H4 (cell line): ENCODE data around the gene ATAD3A. TPM values are rescaled to one million over a fixed set of nuclear protein-coding genes. Genes with fewer than 3 reads are reported as not detected.
"Not testable (repeated sequence)": the region's sequence is repeated elsewhere in the genome, so short reads cannot be mapped to it uniquely, and the experiment has no call there.

ENCODE experiments used
- DNase-seq: peaks from one replicate; pipeline ENCODE4 v3.0.0-alpha.2; 2015; ENCODE audit warnings: low spot score
- total RNA-seq: library from RNA; depleted of rRNA; stranded (reverse); fragments of >200 nt; shearing (Covaris generic); gene quantifications from 2 replicates; pipeline ENCODE4 v1.2.3, GENCODE V29; 2014

ATAD3A gene
- total RNA-seq, 1 experiment from 2014 or later: 20.9 TPM

- peak; percentile 62 for DNase-seq
Observed at GRCh38 chr1:1554926-1555915, 43.3 kb downstream of the ATAD3A start.

DNA sequence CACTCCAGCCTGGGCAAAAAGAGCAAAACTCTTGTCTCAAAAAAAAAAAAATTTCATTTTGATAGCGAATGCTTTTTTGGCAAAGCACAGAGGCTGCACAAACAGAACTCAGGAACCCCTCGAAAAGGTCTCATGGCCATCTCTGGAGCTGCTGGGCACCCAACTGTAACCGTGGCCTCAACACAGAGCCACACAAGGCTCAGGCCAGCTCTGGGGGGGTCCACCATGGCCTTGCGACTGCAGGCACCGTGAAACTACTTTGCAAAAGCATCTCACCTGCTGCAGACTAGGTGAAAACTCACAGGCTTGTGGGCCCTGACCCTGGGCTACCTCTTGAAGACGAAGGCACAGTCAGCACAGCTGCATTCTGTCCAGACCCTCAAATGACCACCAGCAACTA lies 44.5 kb downstream of the ATAD3A start:
- no peak for DNase-seq

- not testable (repeated sequence) for DNase-seq
Observed at GRCh38 chr1:1556961-1557360, 45.0 kb downstream of the ATAD3A start.

GRCh38 chr1:1557688-1558087 lies 45.7 kb downstream of the ATAD3A start:
- DNase-seq: not testable (repeated sequence)

DNA sequence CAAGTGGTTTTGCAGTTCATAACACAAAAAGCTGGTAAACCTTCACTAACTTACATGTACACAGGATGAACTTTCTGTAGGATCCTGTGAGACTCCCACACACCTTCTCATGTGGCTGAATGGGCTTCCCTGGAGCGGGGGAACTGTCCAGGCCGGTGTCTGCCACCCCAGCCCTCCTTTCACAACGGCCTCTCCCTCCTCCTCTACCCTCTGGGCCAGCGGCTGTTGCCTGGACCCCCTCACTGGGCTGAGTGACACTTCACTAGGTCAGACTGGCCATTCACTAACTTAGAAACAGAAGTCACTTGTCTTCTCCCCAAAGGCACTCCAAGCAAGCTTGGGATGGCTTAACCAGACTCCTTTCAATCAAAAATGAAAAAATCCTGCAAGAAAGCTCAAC lies 46.6 kb downstream of the ATAD3A start:
- DNase-seq: no peak

- no peak for DNase-seq
Observed at GRCh38 chr1:1559066-1559465, 47.1 kb downstream of the ATAD3A start.

DNA sequence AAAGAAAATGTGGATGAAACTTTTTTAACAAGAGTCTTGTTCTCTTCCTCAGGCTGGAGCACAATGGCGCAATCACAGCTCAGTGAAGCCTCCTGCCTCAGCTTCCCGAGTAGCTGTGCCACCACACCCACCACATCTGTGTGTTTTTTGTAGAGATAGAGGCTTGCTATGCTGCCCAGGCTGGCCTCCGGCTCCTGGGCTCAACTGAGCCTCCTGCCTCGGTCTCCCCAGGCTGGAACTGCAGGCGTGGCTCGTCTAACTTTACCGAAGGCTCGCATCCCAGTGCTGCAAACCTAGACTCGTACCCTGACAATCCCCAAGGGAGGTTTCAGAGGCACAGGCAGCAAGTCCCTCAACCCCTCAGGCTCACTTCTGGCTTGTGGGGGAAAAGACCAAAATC lies 48.2 kb downstream of the ATAD3A start:
- DNase-seq: no peak

DNA sequence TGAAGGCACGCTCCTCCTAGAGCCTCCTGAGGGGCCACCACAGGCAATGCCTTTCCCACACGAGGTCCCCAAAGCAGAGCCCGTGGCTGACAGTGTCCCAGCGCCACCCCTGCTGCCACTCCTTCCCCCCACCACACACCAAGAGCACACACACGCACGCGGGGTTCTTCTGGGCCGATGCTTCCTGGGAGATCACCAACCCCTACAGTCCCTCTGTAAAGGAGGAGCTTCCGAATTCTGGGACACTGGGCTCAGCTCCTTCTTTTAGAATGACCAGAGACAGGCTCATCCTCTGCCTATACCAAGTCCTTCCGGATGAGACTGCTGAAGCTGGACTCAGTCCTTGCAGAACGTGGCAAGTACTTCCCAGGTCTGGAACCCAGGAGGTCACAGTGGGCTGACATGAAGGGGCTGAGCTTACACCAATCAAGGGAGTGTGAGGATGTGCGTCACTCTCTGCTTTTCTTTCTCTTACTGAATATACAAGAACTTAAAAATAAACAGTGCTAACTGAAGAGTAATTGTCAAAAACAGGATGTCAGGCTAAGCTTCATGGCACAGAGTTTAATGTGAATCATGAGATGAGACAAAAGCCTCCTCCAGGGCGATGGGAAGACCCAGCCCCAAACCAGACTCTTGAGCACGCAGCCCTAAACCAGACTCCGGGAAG lies 50.0 kb downstream of the ATAD3A start:
- DNase-seq: no peak

DNA sequence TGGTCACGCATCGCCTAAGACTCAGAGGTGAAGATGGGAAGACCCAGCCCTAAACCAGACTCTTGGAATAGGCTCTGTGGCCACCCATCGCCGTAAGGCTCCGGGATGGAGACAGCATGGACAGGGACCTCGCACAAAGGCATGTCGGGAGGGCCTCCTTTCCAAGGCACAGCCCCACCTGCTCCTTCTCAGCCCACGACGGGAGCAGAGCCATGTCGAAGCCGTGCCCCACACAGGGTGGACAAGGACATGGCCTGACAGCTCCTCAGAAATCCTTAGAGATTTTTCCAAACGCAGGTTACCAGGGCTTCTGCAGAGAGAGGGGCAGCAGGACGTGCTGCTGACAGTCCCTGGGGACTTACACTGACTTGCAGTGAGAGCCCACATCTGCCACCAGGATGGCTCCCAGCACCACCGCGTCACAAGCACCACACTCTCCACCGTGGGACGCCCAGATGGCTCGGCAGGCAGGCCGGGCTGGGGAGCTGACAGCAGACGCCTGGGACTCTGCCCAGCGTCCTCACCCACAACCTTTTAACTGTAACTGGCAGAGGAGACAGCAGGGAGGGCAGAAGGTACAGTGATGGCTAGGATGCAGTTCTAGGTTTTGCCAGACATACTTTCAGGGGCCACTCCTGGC lies 50.7 kb downstream of the ATAD3A start:
- no peak for DNase-seq

GRCh38 chr1:1563688-1564087 lies 51.7 kb downstream of the ATAD3A start:
- DNase-seq: no peak

GRCh38 chr1:1564268-1564667 lies 52.3 kb downstream of the ATAD3A start:
- DNase-seq: no peak

DNA sequence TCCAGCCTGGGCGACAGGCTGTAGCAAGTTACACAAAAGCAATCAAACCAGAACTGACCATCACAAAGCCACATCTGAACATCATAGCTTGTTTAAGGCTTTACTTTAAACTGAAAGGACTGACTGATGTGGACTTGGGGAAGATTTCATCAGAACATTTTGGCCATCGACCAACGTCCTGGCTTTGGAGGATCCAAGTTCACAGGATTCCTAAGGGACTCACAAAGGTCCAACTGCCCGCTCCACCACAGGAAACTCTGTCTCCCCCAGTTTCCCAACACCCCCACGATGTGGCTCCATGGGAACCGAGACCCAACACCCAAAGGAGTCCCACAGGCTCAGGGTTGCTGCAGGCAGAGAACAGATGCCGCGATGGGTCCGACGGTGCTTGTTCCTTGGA lies 53.4 kb downstream of the ATAD3A start:
- DNase-seq: no peak

DNA sequence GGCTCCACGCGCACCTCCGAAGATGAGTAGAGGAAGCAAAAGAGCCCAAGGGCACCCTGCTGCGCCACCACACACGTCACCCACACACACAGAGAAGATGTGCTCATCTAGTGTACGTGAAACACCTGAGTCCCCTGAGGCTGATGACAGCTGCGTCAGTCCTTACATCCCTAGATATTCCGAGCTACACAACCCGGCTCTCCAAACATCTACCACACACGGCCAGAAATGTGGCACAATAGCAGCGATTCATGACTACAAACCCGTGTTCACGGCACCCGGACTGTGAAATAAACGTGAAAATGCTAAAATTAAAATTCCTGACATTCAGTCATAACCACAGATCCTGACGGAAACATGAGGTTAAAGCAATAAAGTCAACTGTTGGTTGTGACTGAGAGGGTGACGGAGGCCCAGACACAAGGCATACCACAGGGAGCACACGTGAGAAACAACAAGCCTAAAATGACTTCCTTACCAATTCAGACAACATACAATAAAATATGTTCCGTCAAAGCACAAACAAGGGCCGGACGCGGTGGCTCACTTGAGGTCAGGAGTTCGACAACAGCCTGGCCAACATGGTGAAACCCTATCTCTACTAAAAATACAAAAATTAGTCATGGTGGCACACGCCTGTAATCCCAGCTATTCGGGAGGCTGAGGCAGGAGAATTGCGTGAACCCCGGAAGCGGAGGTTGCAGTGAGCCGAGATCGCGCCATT lies 55.4 kb downstream of the ATAD3A start:
- DNase-seq: no peak

- no peak for DNase-seq
Observed at GRCh38 chr1:1567891-1568291, 55.9 kb downstream of the ATAD3A start.

GRCh38 chr1:1569341-1569740 lies 57.4 kb downstream of the ATAD3A start:
- no peak for DNase-seq

- DNase-seq: peak; percentile 48
Observed at GRCh38 chr1:1573843-1574720, 62.1 kb downstream of the ATAD3A start.

- DNase-seq: peak; percentile 90
Observed at GRCh38 chr1:1574721-1575537, 63.0 kb downstream of the ATAD3A start, which contains the start of gene SSU72. Gene SSU72, minus strand, starts transcription at chr1:1574863. Its CDS starts 306 bp downstream, at chr1:1574557.

- DNase-seq: no peak
Observed at GRCh38 chr1:1577367-1578011, 65.5 kb downstream of the ATAD3A start.

DNA sequence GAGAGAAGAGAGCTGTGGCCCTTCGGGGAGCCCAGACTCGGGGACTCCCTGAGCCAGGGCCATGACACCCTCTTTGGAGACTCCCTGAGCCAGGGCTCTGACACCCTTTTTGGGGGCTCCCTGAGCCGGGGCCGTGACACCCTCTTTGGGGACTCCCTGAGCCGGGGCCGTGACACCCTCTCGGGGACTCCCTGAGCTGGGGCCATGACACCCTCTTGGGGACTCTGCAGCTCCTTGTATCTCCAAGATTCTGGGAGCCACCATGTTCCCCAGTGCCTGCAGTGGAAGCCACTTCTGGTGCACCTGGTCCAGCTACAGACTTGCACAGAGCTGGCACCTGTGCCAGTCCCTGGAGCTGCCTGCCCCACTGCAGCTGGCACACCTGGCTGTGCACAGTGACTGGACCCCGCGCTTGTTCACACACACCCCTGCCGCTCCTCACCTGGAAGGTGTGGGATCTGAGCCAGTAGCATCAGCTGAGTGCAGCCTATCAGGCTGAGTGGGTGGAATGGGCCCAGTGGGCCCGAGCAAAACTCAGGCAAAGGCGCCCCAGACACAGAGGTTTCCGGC lies 66.5 kb downstream of the ATAD3A start:
- no peak for DNase-seq
